Caco-2 (cell line): ENCODE results near the gene USP10. TPM values are rescaled to one million over a fixed set of nuclear protein-coding genes. Genes with fewer than 3 reads are reported as not detected.

ENCODE experiments used
- BruUV-seq: library from RNA; stranded (reverse); fragments of 400-500 nt; replicated peaks from 2 replicates; lab custom pipeline; 2021; lab: Mats Ljungman, UMichigan
- CTCF ChIA-PET: fragments of 300-600 bp; sonication (Branson Sonifier 250); formaldehyde crosslinking; loops from one replicate; lab custom pipeline; 2022; ENCODE audit warnings: antibody characterized with exemption; lab: Charles Lee
- POLR2A ChIA-PET: fragments of 300-600 bp; sonication (Branson Sonifier 250); formaldehyde crosslinking; loops from one replicate; lab custom pipeline; 2022; ENCODE audit warnings: antibody characterized with exemption; lab: Charles Lee
- DNase-seq, 2 experiments: peaks; one replicate each; pipeline versions ENCODE4 v3.0.0 to v3.0.0-alpha.2; 2020 to 2022
- H3K27me3 ChIP-seq: replicated peaks from 2 replicates; pipeline ENCODE4 v1.6.0; 2011; ENCODE audit warnings: low read length; ENCODE audit not compliant: control insufficient read depth, insufficient read depth
- H3K36me3 ChIP-seq: 2 replicates; pipeline ENCODE4 v1.5.1; 2011; ENCODE audit warnings: low read length; ENCODE audit not compliant: control insufficient read depth, insufficient read depth
- H3K4me1 ChIP-seq: fragments of 250-450 bp; sonication (Bioruptor Pico); 2 replicates; pipeline ENCODE4 v1.5.1; 2020; ENCODE audit warnings: mild to moderate bottlenecking
- H3K4me3 ChIP-seq: 2 replicates; pipeline ENCODE4 v1.5.1; 2011; ENCODE audit warnings: low read depth, mild to moderate bottlenecking, control low read depth, low read length
- H3K9me3 ChIP-seq: fragments of 250-450 bp; sonication (Bioruptor Pico); 2 replicates; pipeline ENCODE4 v1.5.1; 2020; ENCODE audit warnings: mild to moderate bottlenecking, moderate library complexity
- H3K27ac Mint-ChIP-seq: one replicate; pipeline ENCODE4 v1.8.0; 2022; ENCODE audit warnings: mixed read lengths; ENCODE audit not compliant: unreplicated experiment
- H3K27me3 Mint-ChIP-seq: one replicate; pipeline ENCODE4 v1.8.0; 2022; ENCODE audit warnings: mixed read lengths; ENCODE audit not compliant: insufficient read depth, unreplicated experiment
- H3K36me3 Mint-ChIP-seq: one replicate; pipeline ENCODE4 v1.8.0; 2022; ENCODE audit warnings: mild to moderate bottlenecking, mixed read lengths; ENCODE audit not compliant: insufficient read depth, unreplicated experiment
- H3K4me1 Mint-ChIP-seq: one replicate; pipeline ENCODE4 v1.8.0; 2022; ENCODE audit warnings: low read depth, mixed read lengths; ENCODE audit not compliant: unreplicated experiment
- H3K4me3 Mint-ChIP-seq: one replicate; pipeline ENCODE4 v1.8.0; 2022; ENCODE audit warnings: mild to moderate bottlenecking, moderate library complexity, mixed read lengths; ENCODE audit not compliant: unreplicated experiment
- H3K9me3 Mint-ChIP-seq: one replicate; pipeline ENCODE4 v1.8.0; 2022; ENCODE audit warnings: mixed read lengths; ENCODE audit not compliant: unreplicated experiment
- intact Hi-C: fragments of 100-400 bp; cut with micrococcal nuclease; formaldehyde crosslinking; loops from one replicate; pipeline ENCODE4 v1.10.0; 2022; ENCODE audit not compliant: unreplicated experiment
- total RNA-seq: library from RNA; stranded (reverse); gene quantifications from 2 replicates; pipeline ENCODE4 v1.2.3, GENCODE V29; 2022
- TF ChIP-seq, protein P1 (sequence below), 2 experiments: fragments of 200-600 bp in 1 of 2; IDR thresholded peaks; 1 replicate in 1 of 2; 2 replicates in 1 of 2; pipeline versions ENCODE4 v1.5.1 to v1.8.0; 2011 to 2022; ENCODE audit warnings: antibody characterized with exemption in 1 of 2, control low read depth in 1 of 2, inconsistent platforms in 1 of 2, low read depth in 1 of 2, low read length in 1 of 2, mild to moderate bottlenecking in 1 of 2, moderate library complexity in 1 of 2; ENCODE audit not compliant: insufficient read depth in 1 of 2, severe bottlenecking in 1 of 2, unreplicated experiment in 1 of 2

USP10 gene
- total RNA-seq, 1 experiment from 2014 or later = 147 TPM

- H3K36me3 Mint-ChIP-seq = peaks cover 15% of the 10 kb centered on the region
- H3K9me3 Mint-ChIP-seq = no peaks in the 10 kb centered on the region
- TF ChIP-seq, protein P1, sequence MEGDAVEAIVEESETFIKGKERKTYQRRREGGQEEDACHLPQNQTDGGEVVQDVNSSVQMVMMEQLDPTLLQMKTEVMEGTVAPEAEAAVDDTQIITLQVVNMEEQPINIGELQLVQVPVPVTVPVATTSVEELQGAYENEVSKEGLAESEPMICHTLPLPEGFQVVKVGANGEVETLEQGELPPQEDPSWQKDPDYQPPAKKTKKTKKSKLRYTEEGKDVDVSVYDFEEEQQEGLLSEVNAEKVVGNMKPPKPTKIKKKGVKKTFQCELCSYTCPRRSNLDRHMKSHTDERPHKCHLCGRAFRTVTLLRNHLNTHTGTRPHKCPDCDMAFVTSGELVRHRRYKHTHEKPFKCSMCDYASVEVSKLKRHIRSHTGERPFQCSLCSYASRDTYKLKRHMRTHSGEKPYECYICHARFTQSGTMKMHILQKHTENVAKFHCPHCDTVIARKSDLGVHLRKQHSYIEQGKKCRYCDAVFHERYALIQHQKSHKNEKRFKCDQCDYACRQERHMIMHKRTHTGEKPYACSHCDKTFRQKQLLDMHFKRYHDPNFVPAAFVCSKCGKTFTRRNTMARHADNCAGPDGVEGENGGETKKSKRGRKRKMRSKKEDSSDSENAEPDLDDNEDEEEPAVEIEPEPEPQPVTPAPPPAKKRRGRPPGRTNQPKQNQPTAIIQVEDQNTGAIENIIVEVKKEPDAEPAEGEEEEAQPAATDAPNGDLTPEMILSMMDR (IDR thresholded peaks at IDR 0.05; ENCODE audit: insufficient read depth in 1 of 2, low read depth in 1 of 2, low read length in 1 of 2, severe bottlenecking in 1 of 2, unreplicated experiment in 1 of 2) = no peak
- CTCF ChIA-PET = no interaction called here
- no peaks in the 10 kb centered on the region for H3K9me3 ChIP-seq
- no peaks in the 10 kb centered on the region for H3K4me1 ChIP-seq
- H3K27me3 ChIP-seq = no peaks in the 10 kb centered on the region
- no peak overlapping the region for H3K27ac Mint-ChIP-seq
- BruUV-seq = no TSS peak
- H3K27me3 Mint-ChIP-seq = no peaks in the 10 kb centered on the region
- POLR2A ChIA-PET = no interaction called here
- H3K4me3 Mint-ChIP-seq = no peak overlapping the region
- no peaks in the 10 kb centered on the region for H3K4me1 Mint-ChIP-seq
- no peak overlapping the region for H3K4me3 ChIP-seq
- intact Hi-C loops = no loop called here
- H3K36me3 ChIP-seq = no peaks in the 10 kb centered on the region
- DNase-seq = no peak
Measured at GRCh38 chr16:84786605-84787262, 86.9 kb downstream of the USP10 start.

DNA sequence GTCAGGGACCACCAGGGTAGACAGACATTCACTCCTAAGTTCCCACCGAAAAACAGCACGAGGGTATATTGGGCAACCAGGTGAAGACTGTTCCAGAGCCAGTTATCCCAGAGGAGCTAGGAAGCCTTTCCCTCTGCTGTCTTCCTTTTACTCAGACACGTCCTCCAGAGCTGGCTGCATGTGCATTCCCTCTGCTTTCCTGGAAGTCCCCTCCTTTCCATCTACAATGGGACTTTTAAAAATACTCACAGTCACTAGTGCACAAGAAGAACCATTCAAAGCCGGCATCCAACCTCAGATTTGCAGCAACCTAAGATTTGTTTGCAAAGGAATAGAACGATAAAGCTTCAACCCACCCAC is 87.4 kb downstream of the USP10 start:
- TF ChIP-seq, protein P1 (IDR thresholded peaks at IDR 0.05; ENCODE audit: insufficient read depth in 1 of 2, low read depth in 1 of 2, low read length in 1 of 2, severe bottlenecking in 1 of 2, unreplicated experiment in 1 of 2) = no peak
- H3K4me3 ChIP-seq = no peak overlapping the region
- intact Hi-C loops = no loop called here
- POLR2A ChIA-PET = no interaction called here
- H3K27me3 ChIP-seq = no peaks in the 10 kb centered on the region
- peaks cover 11% of the 10 kb centered on the region for H3K36me3 Mint-ChIP-seq
- H3K27me3 Mint-ChIP-seq = no peaks in the 10 kb centered on the region
- H3K4me1 Mint-ChIP-seq = no peaks in the 10 kb centered on the region
- no peaks in the 10 kb centered on the region for H3K9me3 ChIP-seq
- CTCF ChIA-PET = no interaction called here
- H3K27ac Mint-ChIP-seq = no peak overlapping the region
- H3K4me3 Mint-ChIP-seq = no peak overlapping the region
- no peaks in the 10 kb centered on the region for H3K9me3 Mint-ChIP-seq
- no peak for DNase-seq
- BruUV-seq = no TSS peak
- H3K4me1 ChIP-seq = no peaks in the 10 kb centered on the region
- H3K36me3 ChIP-seq = no peaks in the 10 kb centered on the region

GRCh38 chr16:84788920-84789391 is 89.2 kb downstream of the USP10 start:
- no peak overlapping the region for H3K4me3 ChIP-seq
- POLR2A ChIA-PET = no interaction called here
- TF ChIP-seq, protein P1 (IDR thresholded peaks at IDR 0.05; ENCODE audit: insufficient read depth in 1 of 2, low read depth in 1 of 2, low read length in 1 of 2, severe bottlenecking in 1 of 2, unreplicated experiment in 1 of 2) = no peak
- H3K9me3 ChIP-seq = no peaks in the 10 kb centered on the region
- Mint-ChIP-seq H3K27ac (no peak overlapping the region), H3K36me3 (no peaks in the 10 kb centered on the region), H3K4me3 (no peak overlapping the region), H3K4me1 (no peaks in the 10 kb centered on the region), H3K27me3 (no peaks in the 10 kb centered on the region), H3K9me3 (no peaks in the 10 kb centered on the region)
- no peak for DNase-seq
- no peaks in the 10 kb centered on the region for H3K36me3 ChIP-seq
- no peaks in the 10 kb centered on the region for H3K4me1 ChIP-seq
- no peaks in the 10 kb centered on the region for H3K27me3 ChIP-seq
- intact Hi-C loops = no loop called here
- CTCF ChIA-PET = no interaction called here
- no TSS peak for BruUV-seq
